ENCODE data around the gene GEMIN4.
"Not testable (repeated sequence)": the region's sequence is repeated elsewhere in the genome, so short reads cannot be mapped to it uniquely, and the experiment has no call there.

The GEMIN4 gene

DNA sequence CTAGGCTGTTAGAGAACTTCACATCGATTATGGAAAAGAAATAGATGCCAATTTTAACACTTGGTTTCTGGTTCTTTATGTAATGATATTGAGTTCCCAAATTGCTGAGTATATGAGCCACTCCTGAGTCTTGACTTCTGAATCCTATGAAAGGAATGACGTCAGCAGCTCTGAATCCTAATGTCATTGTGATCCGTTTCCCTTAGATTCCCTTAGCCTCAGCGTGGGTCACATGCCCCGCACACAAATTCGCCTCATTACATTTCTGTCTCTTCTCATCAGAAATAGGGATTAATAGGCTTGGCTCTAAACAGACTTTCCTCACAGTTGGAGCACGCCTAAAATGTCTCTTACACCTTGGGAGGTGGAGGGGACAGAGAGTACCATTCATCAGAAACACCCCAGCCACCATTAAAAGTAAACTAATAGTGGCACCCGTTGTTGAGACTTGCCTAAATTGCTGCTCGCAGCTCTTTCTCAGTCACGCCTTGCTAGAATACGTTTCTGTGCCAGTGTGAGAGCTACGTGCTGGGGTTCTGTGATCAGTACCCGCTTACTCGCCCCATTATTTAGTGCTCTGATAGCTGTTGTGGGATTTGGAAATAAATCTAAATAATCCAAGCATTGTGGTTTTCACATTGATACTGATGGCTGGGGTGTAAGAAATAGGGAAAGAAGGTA is 37.2 kb upstream of the GEMIN4 start:
- Histone ChIP-seq H3K4me3 (ENCODE audit: low read length) (no peak overlapping the region), H4K20me1 (ENCODE audit: insufficient read depth, low read length) (no peaks in the 10 kb centered on the region), H3K9ac (ENCODE audit: low read length) (no peak overlapping the region), H3K79me2 (ENCODE audit: low read length) (peaks cover 16% of the 10 kb centered on the region), H3K9me3 (ENCODE audit: insufficient read depth, low read length) (no peaks in the 10 kb centered on the region), H3K27ac (ENCODE audit: low read length) (no peak overlapping the region), H3K27me3 (ENCODE audit: low read depth, low read length) (no peaks in the 10 kb centered on the region), H3K4me2 (ENCODE audit: low read length) (no peak overlapping the region), H2AFZ (ENCODE audit: low read depth, low read length) (no peak overlapping the region), H3K36me3 (replicated peaks; ENCODE audit: low read depth, low read length) (peaks cover 7% of the 10 kb centered on the region), H3K4me1 (ENCODE audit: low read length) (no peaks in the 10 kb centered on the region)
- TF ChIP-seq, protein P1, sequence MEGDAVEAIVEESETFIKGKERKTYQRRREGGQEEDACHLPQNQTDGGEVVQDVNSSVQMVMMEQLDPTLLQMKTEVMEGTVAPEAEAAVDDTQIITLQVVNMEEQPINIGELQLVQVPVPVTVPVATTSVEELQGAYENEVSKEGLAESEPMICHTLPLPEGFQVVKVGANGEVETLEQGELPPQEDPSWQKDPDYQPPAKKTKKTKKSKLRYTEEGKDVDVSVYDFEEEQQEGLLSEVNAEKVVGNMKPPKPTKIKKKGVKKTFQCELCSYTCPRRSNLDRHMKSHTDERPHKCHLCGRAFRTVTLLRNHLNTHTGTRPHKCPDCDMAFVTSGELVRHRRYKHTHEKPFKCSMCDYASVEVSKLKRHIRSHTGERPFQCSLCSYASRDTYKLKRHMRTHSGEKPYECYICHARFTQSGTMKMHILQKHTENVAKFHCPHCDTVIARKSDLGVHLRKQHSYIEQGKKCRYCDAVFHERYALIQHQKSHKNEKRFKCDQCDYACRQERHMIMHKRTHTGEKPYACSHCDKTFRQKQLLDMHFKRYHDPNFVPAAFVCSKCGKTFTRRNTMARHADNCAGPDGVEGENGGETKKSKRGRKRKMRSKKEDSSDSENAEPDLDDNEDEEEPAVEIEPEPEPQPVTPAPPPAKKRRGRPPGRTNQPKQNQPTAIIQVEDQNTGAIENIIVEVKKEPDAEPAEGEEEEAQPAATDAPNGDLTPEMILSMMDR (IDR thresholded peaks at IDR 0.05; ENCODE audit: low read depth, low read length) = no peak
- TF ChIP-seq EZH2phosphoT487 (IDR thresholded peaks at IDR 0.05; ENCODE audit: low read depth) = no peak

DNA sequence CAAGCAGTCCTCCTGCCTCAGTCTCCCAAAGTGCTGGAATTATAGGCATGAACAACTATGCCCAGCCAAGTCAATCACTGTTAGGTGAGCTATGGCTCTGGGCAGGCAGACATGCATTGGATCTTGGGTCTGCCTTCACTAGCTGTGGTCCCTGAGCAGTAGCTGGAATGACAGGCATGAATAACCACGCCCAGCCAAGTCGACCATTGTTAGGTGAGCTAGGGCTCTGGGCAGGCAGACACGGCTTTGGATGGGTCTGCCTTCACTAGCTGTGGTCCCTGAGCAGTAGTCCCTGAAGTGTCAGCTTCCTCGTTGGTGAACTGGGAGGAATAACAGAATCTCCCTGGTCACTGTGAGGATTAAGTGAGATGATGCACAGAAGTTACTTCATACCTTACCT is 36.5 kb upstream of the GEMIN4 start:
- TF ChIP-seq EZH2phosphoT487 (IDR thresholded peaks at IDR 0.05; ENCODE audit: low read depth) = no peak
- no peaks in the 10 kb centered on the region for H3K27me3 ChIP-seq (ENCODE audit: low read depth, low read length)
- H3K4me3 ChIP-seq (ENCODE audit: low read length) = no peak overlapping the region
- H4K20me1 ChIP-seq (ENCODE audit: insufficient read depth, low read length) = no peaks in the 10 kb centered on the region
- no peak overlapping the region for H2AFZ ChIP-seq (ENCODE audit: low read depth, low read length)
- H3K9me3 ChIP-seq (ENCODE audit: insufficient read depth, low read length) = no peaks in the 10 kb centered on the region
- no peak overlapping the region for H3K4me2 ChIP-seq (ENCODE audit: low read length)
- H3K79me2 ChIP-seq (ENCODE audit: low read length) = peaks cover 23% of the 10 kb centered on the region
- peaks cover 11% of the 10 kb centered on the region for H3K36me3 ChIP-seq (replicated peaks; ENCODE audit: low read depth, low read length)
- H3K9ac ChIP-seq (ENCODE audit: low read length) = no peak overlapping the region
- peaks cover 6% of the 10 kb centered on the region; the same call in 1 of the 2 replicates for H3K4me1 ChIP-seq (ENCODE audit: low read length)
- H3K27ac ChIP-seq (ENCODE audit: low read length) = no peak overlapping the region

DNA sequence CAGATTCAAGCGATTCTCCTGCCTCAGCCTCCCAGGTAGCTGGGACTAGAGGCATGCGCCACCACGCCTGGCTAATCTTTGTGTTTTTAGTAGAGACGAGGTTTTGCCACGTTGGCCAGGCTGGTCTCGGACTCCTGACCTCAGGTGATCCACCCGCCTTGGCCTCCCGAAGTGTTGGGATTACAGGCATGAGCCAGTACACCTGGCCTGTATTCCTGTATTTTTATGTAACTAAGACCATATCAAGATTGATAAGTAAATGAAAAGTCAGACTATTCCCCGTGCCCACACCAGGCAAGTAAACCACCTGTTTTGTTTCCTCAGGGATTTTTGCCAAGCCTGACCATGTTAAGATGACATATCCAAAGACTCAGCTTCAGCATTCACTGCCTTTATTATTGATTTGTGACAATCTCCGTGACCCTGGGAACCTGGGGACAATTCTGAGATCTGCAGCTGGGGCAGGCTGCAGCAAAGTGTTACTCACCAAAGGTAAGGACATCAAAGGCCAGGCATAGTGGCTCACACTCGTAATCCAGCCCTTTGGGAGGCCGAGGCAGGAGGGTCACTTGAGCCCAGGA is 35.7 kb upstream of the GEMIN4 start:
- Histone ChIP-seq H3K4me1 (ENCODE audit: low read length) (peaks cover 12% of the 10 kb centered on the region), H3K4me3 (ENCODE audit: low read length) (no peak overlapping the region), H3K36me3 (replicated peaks; ENCODE audit: low read depth, low read length) (peaks cover 11% of the 10 kb centered on the region), H3K27me3 (ENCODE audit: low read depth, low read length) (no peaks in the 10 kb centered on the region), H3K4me2 (ENCODE audit: low read length) (no peak overlapping the region), H4K20me1 (ENCODE audit: insufficient read depth, low read length) (no peaks in the 10 kb centered on the region), H2AFZ (ENCODE audit: low read depth, low read length) (no peak overlapping the region), H3K9me3 (ENCODE audit: insufficient read depth, low read length) (no peaks in the 10 kb centered on the region), H3K9ac (ENCODE audit: low read length) (no peak overlapping the region), H3K79me2 (ENCODE audit: low read length) (peaks cover 31% of the 10 kb centered on the region), H3K27ac (ENCODE audit: low read length) (no peak overlapping the region)
- TF ChIP-seq EZH2phosphoT487 (IDR thresholded peaks at IDR 0.05; ENCODE audit: low read depth) = no peak
- TF ChIP-seq, protein P1 (IDR thresholded peaks at IDR 0.05; ENCODE audit: low read depth, low read length) = no peak

DNA sequence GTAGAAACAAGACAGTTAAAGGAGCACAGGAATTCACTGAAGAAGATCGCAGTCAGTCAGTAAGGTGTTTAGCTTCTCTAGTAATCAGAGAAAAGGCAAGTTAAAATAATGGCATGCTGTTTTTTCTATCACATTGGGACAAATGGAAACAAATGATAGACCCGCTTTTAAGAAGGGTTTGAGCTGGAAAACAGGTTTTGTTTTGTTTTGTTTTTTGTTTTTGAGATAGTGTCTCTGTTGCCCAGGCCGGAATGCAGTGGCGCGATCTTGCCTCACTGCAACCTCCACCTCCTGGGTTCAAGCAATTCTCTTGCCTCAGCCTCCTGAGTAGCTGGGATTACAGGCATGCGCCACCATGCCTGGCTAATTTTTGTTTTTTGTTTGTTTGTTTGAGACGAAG is 33.8 kb upstream of the GEMIN4 start:
- H3K36me3 ChIP-seq (replicated peaks; ENCODE audit: low read depth, low read length) = peaks cover 11% of the 10 kb centered on the region
- H3K4me2 ChIP-seq (ENCODE audit: low read length); H3K9ac ChIP-seq (ENCODE audit: low read length); H2AFZ ChIP-seq (ENCODE audit: low read depth, low read length); H3K27ac ChIP-seq (ENCODE audit: low read length); H4K20me1 ChIP-seq (ENCODE audit: insufficient read depth, low read length); H3K9me3 ChIP-seq (ENCODE audit: insufficient read depth, low read length); H3K27me3 ChIP-seq (ENCODE audit: low read depth, low read length); H3K4me3 ChIP-seq (ENCODE audit: low read length): not testable (repeated sequence)
- H3K4me1 ChIP-seq (ENCODE audit: low read length) = peaks cover 12% of the 10 kb centered on the region
- peaks cover 50% of the 10 kb centered on the region for H3K79me2 ChIP-seq (ENCODE audit: low read length)

DNA sequence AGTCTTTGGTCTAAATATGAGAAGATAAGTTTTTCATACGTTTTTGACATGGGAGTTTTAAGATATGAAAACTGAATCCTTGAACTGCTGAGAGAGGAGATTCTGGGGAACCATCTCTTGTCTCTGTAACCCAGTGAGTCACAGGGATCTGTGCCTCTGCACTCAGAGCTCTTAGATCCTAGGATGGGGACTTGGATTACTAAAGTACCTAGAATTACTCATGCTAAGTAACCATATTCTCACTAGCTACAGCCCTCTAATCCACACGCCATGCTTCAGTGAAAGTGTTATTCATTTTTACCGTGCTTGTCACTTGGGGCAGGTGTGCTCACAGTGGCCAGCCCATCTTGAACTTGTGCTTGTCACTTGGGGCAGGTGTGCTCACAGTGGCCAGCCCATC is 32.1 kb upstream of the GEMIN4 start:
- Histone ChIP-seq H3K4me1 (ENCODE audit: low read length) (peaks cover 12% of the 10 kb centered on the region), H3K79me2 (ENCODE audit: low read length) (peaks cover 63% of the 10 kb centered on the region), H4K20me1 (ENCODE audit: insufficient read depth, low read length) (no peaks in the 10 kb centered on the region), H3K4me2 (ENCODE audit: low read length) (no peak overlapping the region), H3K9ac (ENCODE audit: low read length) (no peak overlapping the region), H3K27me3 (ENCODE audit: low read depth, low read length) (no peaks in the 10 kb centered on the region), H3K9me3 (ENCODE audit: insufficient read depth, low read length) (no peaks in the 10 kb centered on the region), H3K4me3 (ENCODE audit: low read length) (no peak overlapping the region), H3K36me3 (replicated peaks; ENCODE audit: low read depth, low read length) (peaks cover 10% of the 10 kb centered on the region), H2AFZ (ENCODE audit: low read depth, low read length) (no peak overlapping the region), H3K27ac (ENCODE audit: low read length) (no peak overlapping the region)
- TF ChIP-seq, protein P1 (IDR thresholded peaks at IDR 0.05; ENCODE audit: low read depth, low read length) = no peak
- TF ChIP-seq EZH2phosphoT487 (IDR thresholded peaks at IDR 0.05; ENCODE audit: low read depth) = no peak
